Measurements from ENCODE around the gene PLCL1. TPM values are rescaled to one million over a fixed set of nuclear protein-coding genes. Genes with fewer than 3 reads are reported as not detected.

The PLCL1 gene
- total RNA-seq, 2 donors from 2014 or later = 25.6 to 26.2 TPM

GRCh38 chr2:198040835-198041234 lies 236.4 kb downstream of the PLCL1 start:
- Histone ChIP-seq H3K27me3 (replicated peaks; ENCODE audit: insufficient read depth) (no peaks in the 10 kb centered on the region), H3K36me3 (no peaks in the 10 kb centered on the region), H3K4me3 (no peak overlapping the region), H3K4me1 (ENCODE audit: control insufficient read depth in 1 of 2, low read depth in 2 of 2) (no peaks in the 10 kb centered on the region), H3K27ac (no peak overlapping the region), H3K9me3 (no peaks in the 10 kb centered on the region)
- no peak for DNase-seq (ENCODE audit: low spot score)
- ATAC-seq (ENCODE audit: insufficient number of reproducible peaks, low FRiP score, low read depth) = no peak
- no peak for TF ChIP-seq CTCF (IDR thresholded peaks at IDR 0.05)

GRCh38 chr2:198042189-198042588 lies 237.8 kb downstream of the PLCL1 start:
- DNase-seq (ENCODE audit: low spot score) = no peak
- ATAC-seq (ENCODE audit: insufficient number of reproducible peaks, low FRiP score, low read depth) = no peak
- Histone ChIP-seq H3K27ac (no peak overlapping the region), H3K27me3 (replicated peaks; ENCODE audit: insufficient read depth) (no peaks in the 10 kb centered on the region), H3K4me3 (no peak overlapping the region), H3K9me3 (no peaks in the 10 kb centered on the region), H3K4me1 (ENCODE audit: control insufficient read depth in 1 of 2, low read depth in 2 of 2) (no peaks in the 10 kb centered on the region), H3K36me3 (no peaks in the 10 kb centered on the region)
- TF ChIP-seq CTCF (IDR thresholded peaks at IDR 0.05) = no peak

GRCh38 chr2:198044777-198045176 lies 240.4 kb downstream of the PLCL1 start:
- TF ChIP-seq CTCF (IDR thresholded peaks at IDR 0.05) = no peak
- no peak overlapping the region for H3K4me3 ChIP-seq
- H3K4me1 ChIP-seq (ENCODE audit: control insufficient read depth in 1 of 2, low read depth in 2 of 2) = no peaks in the 10 kb centered on the region

GRCh38 chr2:198045227-198045626 lies 240.8 kb downstream of the PLCL1 start:
- DNase-seq (ENCODE audit: low spot score) (no peak), ATAC-seq (ENCODE audit: insufficient number of reproducible peaks, low FRiP score, low read depth) (no peak)
- Histone ChIP-seq H3K27ac (no peak overlapping the region), H3K4me3 (no peak overlapping the region), H3K9me3 (no peaks in the 10 kb centered on the region), H3K27me3 (replicated peaks; ENCODE audit: insufficient read depth) (no peaks in the 10 kb centered on the region), H3K4me1 (ENCODE audit: control insufficient read depth in 1 of 2, low read depth in 2 of 2) (no peaks in the 10 kb centered on the region), H3K36me3 (no peaks in the 10 kb centered on the region)
- no peak for TF ChIP-seq CTCF (IDR thresholded peaks at IDR 0.05)

More at GRCh38 chr2:198044777-198045176, 240.4 kb downstream of the PLCL1 start:
- ATAC-seq (ENCODE audit: insufficient number of reproducible peaks, low FRiP score, low read depth) = no peak
- H3K36me3 ChIP-seq = no peaks in the 10 kb centered on the region
- H3K9me3 ChIP-seq = no peaks in the 10 kb centered on the region
- no peaks in the 10 kb centered on the region for H3K27me3 ChIP-seq (replicated peaks; ENCODE audit: insufficient read depth)
- no peak overlapping the region for H3K27ac ChIP-seq
- no peak for DNase-seq (ENCODE audit: low spot score)

GRCh38 chr2:198052741-198053140 lies 248.3 kb downstream of the PLCL1 start:
- no peak overlapping the region for H3K27ac ChIP-seq
- no peak for TF ChIP-seq CTCF (IDR thresholded peaks at IDR 0.05)
- no peaks in the 10 kb centered on the region for H3K36me3 ChIP-seq
- H3K4me3 ChIP-seq = no peak overlapping the region
- H3K9me3 ChIP-seq = no peaks in the 10 kb centered on the region
- ATAC-seq (ENCODE audit: insufficient number of reproducible peaks, low FRiP score, low read depth) (no peak), DNase-seq (ENCODE audit: low spot score) (no peak)
- no peaks in the 10 kb centered on the region for H3K27me3 ChIP-seq (replicated peaks; ENCODE audit: insufficient read depth)
- peaks cover 3 to 28% of the 10 kb centered on the region in 2 donors for H3K4me1 ChIP-seq (ENCODE audit: control insufficient read depth in 1 of 2, low read depth in 2 of 2)
